GM12878 (cell line): Measurements from ENCODE around the gene FGR. TPM values are rescaled to one million over a fixed set of nuclear protein-coding genes. Genes with fewer than 3 reads are reported as not detected.

Source experiments
- ATAC-seq: fragments of 200-7000 bp; cut with Tn5 transposase; 3 replicates; pipeline ENCODE4 v1.9.1; 2020; ENCODE audit warnings: mild to moderate bottlenecking, moderate library complexity
- BruUV-seq: library from RNA; stranded (reverse); fragments of 400-500 nt; replicated peaks from 2 replicates; lab custom pipeline; 2021; lab: Mats Ljungman, UMichigan
- CTCF ChIA-PET: fragments of 300-600 bp; sonication (Branson Sonifier 250); formaldehyde crosslinking; extraction: SDS; loops from one replicate; lab custom pipeline; 2021; ENCODE audit warnings: inconsistent platforms; lab: Yijun Ruan, JAX
- POLR2A ChIA-PET: fragments of 350-600 bp; formaldehyde crosslinking; extraction: SDS; loops from one replicate; lab custom pipeline; 2021; ENCODE audit warnings: inconsistent platforms; lab: Charles Lee
- RAD21 ChIA-PET: fragments of 300-600 bp; sonication (Branson Sonifier 250); formaldehyde crosslinking; loops from one replicate; lab custom pipeline; 2023; ENCODE audit warnings: antibody characterized with exemption; ENCODE audit not compliant: unreplicated experiment; lab: Charles Lee
- SMC1A ChIA-PET: fragments of 300-600 bp; sonication (Branson Sonifier 250); formaldehyde crosslinking; loops from one replicate; lab custom pipeline; 2023; ENCODE audit not compliant: unreplicated experiment, uncharacterized antibody; lab: Charles Lee
- DNase-seq: peaks from one replicate; pipeline ENCODE4 v3.0.0-alpha.2; 2011; ENCODE audit warnings: low read depth, low spot score
- FAIRE-seq: peaks from 3 replicates; lab custom pipeline; 2011; peaks lifted over from hg19 to GRCh38; lab: Jason Lieb, UNC
- H2AFZ ChIP-seq: 2 replicates; pipeline ENCODE4 v1.6.0; 2011; ENCODE audit warnings: low read depth, low read length, control low read depth; ENCODE audit not compliant: control insufficient read depth
- H3K27ac ChIP-seq: 2 replicates; pipeline ENCODE4 v1.5.1; 2011; ENCODE audit warnings: control low read depth; ENCODE audit not compliant: control insufficient read depth, insufficient read depth
- H3K27me3 ChIP-seq, 2 experiments: replicated peaks in 1 of 2; 2 replicates each; pipeline versions ENCODE4 v1.6.0 to v1.6.1; 2011; ENCODE audit warnings: low read length in 1 of 2; ENCODE audit not compliant: control insufficient read depth in 2 of 2, insufficient read depth in 2 of 2
- H3K36me3 ChIP-seq, 2 experiments: 2 replicates each; pipeline ENCODE4 v1.5.1; 2011; ENCODE audit warnings: low read length in 1 of 2; ENCODE audit not compliant: control insufficient read depth in 2 of 2, insufficient read depth in 2 of 2
- H3K4me1 ChIP-seq: 2 replicates; pipeline ENCODE4 v1.6.1; 2011; ENCODE audit warnings: mild to moderate bottlenecking, low read length, moderate library complexity, mixed read lengths; ENCODE audit not compliant: control insufficient read depth, insufficient read depth
- H3K4me2 ChIP-seq: 2 replicates; pipeline ENCODE4 v1.6.0; 2011; ENCODE audit warnings: control low read depth; ENCODE audit not compliant: control insufficient read depth, insufficient read depth
- H3K4me3 ChIP-seq: fragments of 200-600 bp; sonication (generic); 2 replicates; pipeline ENCODE4 v1.5.1; 2016
- H3K79me2 ChIP-seq: 2 replicates; pipeline ENCODE4 v1.6.0; 2011; ENCODE audit warnings: low read length; ENCODE audit not compliant: control insufficient read depth, insufficient read depth
- H3K9ac ChIP-seq: 2 replicates; pipeline ENCODE4 v1.8.0; 2011; ENCODE audit warnings: low read length, control low read depth, mixed read lengths; ENCODE audit not compliant: control insufficient read depth, insufficient read depth
- H3K9me3 ChIP-seq: replicated peaks from 3 replicates; pipeline ENCODE4 v1.5.1; 2011; ENCODE audit warnings: mild to moderate bottlenecking, low read length; ENCODE audit not compliant: control insufficient read depth, insufficient read depth
- H4K20me1 ChIP-seq: 2 replicates; pipeline ENCODE4 v1.6.0; 2011; ENCODE audit not compliant: control insufficient read depth, insufficient read depth
- FOXK2 ChIP-seq: fragments of 450-650 bp; IDR thresholded peaks from 2 replicates; pipeline ENCODE4 v1.6.1; 2017; ENCODE audit warnings: mild to moderate bottlenecking, moderate library complexity
- IRF4 ChIP-seq: IDR thresholded peaks from 2 replicates; pipeline ENCODE4 v1.6.1; 2011; ENCODE audit warnings: low read depth, low read length
- KLF5 ChIP-seq: fragments of 450-650 bp; IDR thresholded peaks from 2 replicates; pipeline ENCODE4 v1.6.1; 2014; ENCODE audit warnings: mild to moderate bottlenecking; ENCODE audit not compliant: partially characterized antibody
- MEF2A ChIP-seq: IDR thresholded peaks from 2 replicates; pipeline ENCODE4 v1.6.1; 2011; ENCODE audit warnings: low read depth, mild to moderate bottlenecking, low read length, moderate library complexity; ENCODE audit not compliant: insufficient read depth
- NBN ChIP-seq: fragments of 450-650 bp; IDR thresholded peaks from 2 replicates; pipeline ENCODE4 v1.6.1; 2016
- NR2C1 ChIP-seq: fragments of 450-650 bp; IDR thresholded peaks from 2 replicates; pipeline ENCODE4 v1.6.1; 2017; ENCODE audit warnings: antibody characterized with exemption, mild to moderate bottlenecking, moderate library complexity
- NRF1 ChIP-seq: conservative IDR thresholded peaks from 2 replicates; pipeline ENCODE4 v1.6.1; 2011; ENCODE audit warnings: mild to moderate bottlenecking, low read depth, low read length, improper control_type of control experiment
- PAX5 ChIP-seq: IDR thresholded peaks from 2 replicates; pipeline ENCODE4 v1.6.1; 2011; ENCODE audit warnings: low read depth, low read length, borderline replicate concordance
- POU2F2 ChIP-seq: IDR thresholded peaks from 3 replicates; pipeline ENCODE4 v1.6.1; 2011; ENCODE audit warnings: low read depth, mild to moderate bottlenecking, low read length, borderline replicate concordance
- RCOR1 ChIP-seq: conservative IDR thresholded peaks from 2 replicates; pipeline ENCODE4 v1.6.1; 2012; ENCODE audit warnings: low read depth, low read length, improper control_type of control experiment
- TAF1 ChIP-seq: IDR thresholded peaks from 2 replicates; pipeline ENCODE4 v1.6.1; 2011; ENCODE audit warnings: mild to moderate bottlenecking, low read depth, low read length, borderline replicate concordance
- TBL1XR1 ChIP-seq: IDR thresholded peaks from 2 replicates; pipeline ENCODE4 v1.6.1; 2012; ENCODE audit warnings: low read depth, low read length, improper control_type of control experiment
- YBX1 ChIP-seq: fragments of 450-650 bp; IDR thresholded peaks from 2 replicates; pipeline ENCODE4 v1.6.1; 2016; ENCODE audit warnings: antibody characterized with exemption
- WGBS: methylation state at CpG from one replicate; pipeline ENCODE4 v1.1.6; 2016; ENCODE audit warnings: low lambda C conversion rate; ENCODE audit not compliant: insufficient replicate concordance, insufficient coverage; ENCODE audit errors: missing lambda C conversion rate; 5-methylcytosine and 5-hydroxymethylcytosine counted together
- in situ Hi-C: fragments of 300-500 bp; cut with MboI; formaldehyde crosslinking; loops from 9 replicates; pipeline ENCODE4 v1.14.3; 2018; ENCODE audit warnings: mixed read lengths
- intact Hi-C: fragments of 100-400 bp; cut with micrococcal nuclease; formaldehyde crosslinking; loops from one replicate; pipeline ENCODE4 v1.14.2; 2022; ENCODE audit not compliant: unreplicated experiment
- polyA plus RNA-seq, 11 experiments: library from polyadenylated mRNA; depleted of rRNA in 4 of 11; unstranded in 6 of 11; stranded (reverse) in 5 of 11; fragments of >200 nt; fragmentation: Nextera tagmentation in 4 of 11; fragmentation: Illumina TruSeq in 1 of 11; extraction: Ambion mirVana in 4 of 11; extraction: Trizol in 1 of 11; gene quantifications; 1 replicate in 1 of 11; 2 replicates in 10 of 11; pipeline versions ENCODE4 v1.2.1 to v1.2.3, GENCODE V29; 2011 to 2016; ENCODE audit warnings: inconsistent platforms in 2 of 11, missing spikeins in 2 of 11, low read depth in 1 of 11
- total RNA-seq, 4 experiments: library from RNA; depleted of rRNA in 3 of 4; stranded (reverse); fragments of >200 nt in 3 of 4; fragmentation: Illumina TruSeq in 1 of 4; extraction: Trizol in 1 of 4; gene quantifications; 2 replicates each; pipeline versions ENCODE4 v1.2.1 to v1.2.3, GENCODE V29; 2013 to 2021
- TF ChIP-seq, protein P1 (sequence below): fragments of 450-650 bp; IDR thresholded peaks from 2 replicates; pipeline ENCODE4 v1.6.1; 2017; ENCODE audit warnings: antibody characterized with exemption, mild to moderate bottlenecking, moderate library complexity
- TF ChIP-seq, protein P2 (sequence below), 3 experiments: IDR thresholded peaks in 2 of 3; conservative IDR thresholded peaks in 1 of 3; 2 replicates each; pipeline ENCODE4 v1.5.1; 2011; ENCODE audit warnings: low read depth in 3 of 3, low read length in 3 of 3, mild to moderate bottlenecking in 3 of 3, control low read depth in 2 of 3, moderate library complexity in 2 of 3, inconsistent platforms in 1 of 3, mixed read lengths in 1 of 3; ENCODE audit not compliant: control insufficient read depth in 2 of 3, insufficient read depth in 1 of 3; ENCODE audit errors: extremely low read depth in 1 of 3
- TF ChIP-seq, protein P3 (sequence below): fragments of 450-650 bp; formaldehyde crosslinking; IDR thresholded peaks from 2 replicates; pipeline ENCODE4 v1.4.0; 2022; ENCODE audit warnings: mild to moderate bottlenecking, moderate library complexity

FGR gene
- total and polyA plus RNA-seq, 10 of the 15 experiments (the other 5 are each of a cell fraction or from before 2014, with no cell fraction given) = 10.9 to 193 (median 74.7) TPM

DNA sequence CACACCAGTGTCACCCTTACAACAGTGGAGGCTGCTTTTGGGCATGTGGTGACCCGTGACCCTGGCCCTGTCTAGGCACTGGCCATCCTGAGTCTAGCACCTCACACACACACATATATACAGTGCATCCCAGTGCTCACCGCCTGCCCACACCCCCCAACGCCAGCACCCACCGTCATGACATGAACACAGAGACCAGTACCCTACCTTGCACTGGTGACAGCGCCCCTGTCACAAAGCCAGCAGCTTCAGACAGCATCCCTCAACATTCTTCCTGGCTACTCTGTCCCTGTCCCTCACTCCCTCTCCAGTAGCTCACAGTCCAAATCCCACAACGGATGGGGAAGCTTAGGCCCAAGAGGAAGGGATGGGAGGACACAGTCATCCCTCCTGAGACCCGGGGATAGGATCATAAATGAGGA is 58.2 kb downstream of the FGR start (continued):
- no peak for TF ChIP-seq FOXK2
- no peak for TF ChIP-seq RCOR1
- no peak for TF ChIP-seq TBL1XR1
- TF ChIP-seq, protein P1, sequence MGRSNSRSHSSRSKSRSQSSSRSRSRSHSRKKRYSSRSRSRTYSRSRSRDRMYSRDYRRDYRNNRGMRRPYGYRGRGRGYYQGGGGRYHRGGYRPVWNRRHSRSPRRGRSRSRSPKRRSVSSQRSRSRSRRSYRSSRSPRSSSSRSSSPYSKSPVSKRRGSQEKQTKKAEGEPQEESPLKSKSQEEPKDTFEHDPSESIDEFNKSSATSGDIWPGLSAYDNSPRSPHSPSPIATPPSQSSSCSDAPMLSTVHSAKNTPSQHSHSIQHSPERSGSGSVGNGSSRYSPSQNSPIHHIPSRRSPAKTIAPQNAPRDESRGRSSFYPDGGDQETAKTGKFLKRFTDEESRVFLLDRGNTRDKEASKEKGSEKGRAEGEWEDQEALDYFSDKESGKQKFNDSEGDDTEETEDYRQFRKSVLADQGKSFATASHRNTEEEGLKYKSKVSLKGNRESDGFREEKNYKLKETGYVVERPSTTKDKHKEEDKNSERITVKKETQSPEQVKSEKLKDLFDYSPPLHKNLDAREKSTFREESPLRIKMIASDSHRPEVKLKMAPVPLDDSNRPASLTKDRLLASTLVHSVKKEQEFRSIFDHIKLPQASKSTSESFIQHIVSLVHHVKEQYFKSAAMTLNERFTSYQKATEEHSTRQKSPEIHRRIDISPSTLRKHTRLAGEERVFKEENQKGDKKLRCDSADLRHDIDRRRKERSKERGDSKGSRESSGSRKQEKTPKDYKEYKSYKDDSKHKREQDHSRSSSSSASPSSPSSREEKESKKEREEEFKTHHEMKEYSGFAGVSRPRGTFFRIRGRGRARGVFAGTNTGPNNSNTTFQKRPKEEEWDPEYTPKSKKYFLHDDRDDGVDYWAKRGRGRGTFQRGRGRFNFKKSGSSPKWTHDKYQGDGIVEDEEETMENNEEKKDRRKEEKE = no peak
- TF ChIP-seq NRF1 = no peak
- no peak for TF ChIP-seq KLF5
- no peak for TF ChIP-seq IRF4
- TF ChIP-seq NBN = no peak

DNA sequence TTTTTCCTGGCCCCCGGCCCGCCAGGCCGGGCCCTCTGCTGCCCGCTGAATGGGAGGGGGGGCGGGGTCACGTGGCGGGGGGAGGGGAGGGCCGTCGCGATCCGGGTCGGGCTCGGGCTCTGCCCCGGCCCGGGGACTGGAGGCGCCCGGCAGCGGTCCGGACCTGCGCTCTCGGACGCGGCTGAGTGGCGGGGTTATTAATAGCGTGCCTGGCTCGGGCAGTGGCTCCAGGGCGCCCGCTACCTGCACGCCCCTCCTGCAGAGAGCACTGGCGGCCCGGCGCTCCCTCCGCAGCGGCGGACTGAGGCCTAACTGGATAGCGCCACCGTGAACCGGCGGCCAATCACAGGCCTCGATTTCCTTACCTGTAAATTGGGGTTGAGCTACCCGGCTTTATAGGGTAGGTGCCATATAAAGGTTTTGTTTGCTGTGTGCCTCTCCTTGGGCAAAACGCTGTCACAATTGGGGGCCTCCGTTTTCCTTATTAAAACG is 59.1 kb downstream of the FGR start:
- ATAC-seq (peak; percentile 88), DNase-seq (no peak), FAIRE-seq (no peak)
- intact Hi-C loops = no loop called here
- in situ Hi-C loops = no loop called here
- H3K4me1 ChIP-seq = no peaks in the 10 kb centered on the region; the same call in 1 of the 2 replicates
- SMC1A ChIA-PET = interaction anchor here (0.7 to 0.9 kb wide), 2 partner anchors 9 to 19 kb away, joined by 3 read pairs; no protein-coding TSS in a partner anchor
- no peaks in the 10 kb centered on the region for H3K27me3 ChIP-seq
- no peak overlapping the region for H3K27ac ChIP-seq
- H4K20me1 ChIP-seq = no peaks in the 10 kb centered on the region
- no peak overlapping the region for H3K9ac ChIP-seq
- H3K4me2 ChIP-seq = peak overlapping the region; percentile 86
- no peaks in the 10 kb centered on the region; the same call in 1 of the 2 replicates for H3K79me2 ChIP-seq
- RAD21 ChIA-PET = no interaction called here
- POLR2A ChIA-PET = interaction anchor here (0.6 kb wide), 1 partner anchor 107 kb away, joined by 3 read pairs; no protein-coding TSS in a partner anchor
- H3K9me3 ChIP-seq = no peaks in the 10 kb centered on the region
- no TSS peak for BruUV-seq
- H2AFZ ChIP-seq = no peak overlapping the region
- H3K36me3 ChIP-seq = no peaks in the 10 kb centered on the region
- peak overlapping the region; percentile 36; the same call in 1 of the 2 replicates for H3K4me3 ChIP-seq
- CTCF ChIA-PET = interaction anchor here (0.9 to 1.6 kb wide), 3 partner anchors 11 to 161 kb away, joined by 3 read pairs; no protein-coding TSS in a partner anchor
- WGBS = 18% methylated on average over 21 of the region's 44 CpGs
- TF ChIP-seq IRF4 (no peak), POU2F2 (no peak), YBX1 (no peak), NR2C1 (no peak), PAX5 (no peak), TAF1 (no peak), MEF2A (0 out of 2 replicates have a peak, but pooled peaks have one; percentile 22)
- TF ChIP-seq, protein P2, sequence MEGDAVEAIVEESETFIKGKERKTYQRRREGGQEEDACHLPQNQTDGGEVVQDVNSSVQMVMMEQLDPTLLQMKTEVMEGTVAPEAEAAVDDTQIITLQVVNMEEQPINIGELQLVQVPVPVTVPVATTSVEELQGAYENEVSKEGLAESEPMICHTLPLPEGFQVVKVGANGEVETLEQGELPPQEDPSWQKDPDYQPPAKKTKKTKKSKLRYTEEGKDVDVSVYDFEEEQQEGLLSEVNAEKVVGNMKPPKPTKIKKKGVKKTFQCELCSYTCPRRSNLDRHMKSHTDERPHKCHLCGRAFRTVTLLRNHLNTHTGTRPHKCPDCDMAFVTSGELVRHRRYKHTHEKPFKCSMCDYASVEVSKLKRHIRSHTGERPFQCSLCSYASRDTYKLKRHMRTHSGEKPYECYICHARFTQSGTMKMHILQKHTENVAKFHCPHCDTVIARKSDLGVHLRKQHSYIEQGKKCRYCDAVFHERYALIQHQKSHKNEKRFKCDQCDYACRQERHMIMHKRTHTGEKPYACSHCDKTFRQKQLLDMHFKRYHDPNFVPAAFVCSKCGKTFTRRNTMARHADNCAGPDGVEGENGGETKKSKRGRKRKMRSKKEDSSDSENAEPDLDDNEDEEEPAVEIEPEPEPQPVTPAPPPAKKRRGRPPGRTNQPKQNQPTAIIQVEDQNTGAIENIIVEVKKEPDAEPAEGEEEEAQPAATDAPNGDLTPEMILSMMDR (IDR thresholded peaks at IDR 0.05 in 2 of 3, conservative IDR thresholded peaks at IDR 0.05 in 1 of 3; ENCODE audit: control insufficient read depth in 2 of 3, extremely low read depth in 1 of 3, insufficient read depth in 1 of 3, low read depth in 3 of 3, low read length in 3 of 3) = peak; percentile 5 to 30 (median 9); a peak in 2 of 6 replicates
- TF ChIP-seq, protein P3, sequence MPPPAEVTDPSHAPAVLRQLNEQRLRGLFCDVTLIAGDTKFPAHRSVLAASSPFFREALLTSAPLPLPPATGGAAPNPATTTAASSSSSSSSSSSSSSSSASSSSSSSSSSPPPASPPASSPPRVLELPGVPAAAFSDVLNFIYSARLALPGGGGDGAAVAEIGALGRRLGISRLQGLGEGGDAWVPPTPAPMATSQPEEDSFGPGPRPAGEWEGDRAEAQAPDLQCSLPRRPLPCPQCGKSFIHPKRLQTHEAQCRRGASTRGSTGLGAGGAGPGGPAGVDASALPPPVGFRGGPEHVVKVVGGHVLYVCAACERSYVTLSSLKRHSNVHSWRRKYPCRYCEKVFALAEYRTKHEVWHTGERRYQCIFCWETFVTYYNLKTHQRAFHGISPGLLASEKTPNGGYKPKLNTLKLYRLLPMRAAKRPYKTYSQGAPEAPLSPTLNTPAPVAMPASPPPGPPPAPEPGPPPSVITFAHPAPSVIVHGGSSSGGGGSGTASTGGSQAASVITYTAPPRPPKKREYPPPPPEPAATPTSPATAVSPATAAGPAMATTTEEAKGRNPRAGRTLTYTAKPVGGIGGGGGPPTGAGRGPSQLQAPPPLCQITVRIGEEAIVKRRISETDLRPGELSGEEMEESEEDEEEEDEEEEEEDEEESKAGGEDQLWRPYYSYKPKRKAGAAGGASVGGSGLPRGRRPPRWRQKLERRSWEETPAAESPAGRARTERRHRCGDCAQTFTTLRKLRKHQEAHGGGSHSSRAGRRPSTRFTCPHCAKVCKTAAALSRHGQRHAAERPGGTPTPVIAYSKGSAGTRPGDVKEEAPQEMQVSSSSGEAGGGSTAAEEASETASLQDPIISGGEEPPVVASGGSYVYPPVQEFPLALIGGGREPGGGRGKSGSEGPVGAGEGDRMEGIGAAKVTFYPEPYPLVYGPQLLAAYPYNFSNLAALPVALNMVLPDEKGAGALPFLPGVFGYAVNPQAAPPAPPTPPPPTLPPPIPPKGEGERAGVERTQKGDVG (CRISPR knock-in tag) = no peak
